CD4-positive, alpha-beta T cell treated with Interleukin-17A for 4 hours (primary cell): ENCODE results near the gene C12orf54.
"Not testable (repeated sequence)": the region's sequence is repeated elsewhere in the genome, so short reads cannot be mapped to it uniquely, and the experiment has no call there.

ENCODE experiments used
- DNase-seq: peaks from one replicate; pipeline ENCODE4 v3.0.0-alpha.2; 2020; ENCODE audit warnings: mixed read lengths

Gene C12orf54

GRCh38 chr12:48512855-48513254 lies 30.6 kb downstream of the C12orf54 start:
- DNase-seq = no peak

DNA sequence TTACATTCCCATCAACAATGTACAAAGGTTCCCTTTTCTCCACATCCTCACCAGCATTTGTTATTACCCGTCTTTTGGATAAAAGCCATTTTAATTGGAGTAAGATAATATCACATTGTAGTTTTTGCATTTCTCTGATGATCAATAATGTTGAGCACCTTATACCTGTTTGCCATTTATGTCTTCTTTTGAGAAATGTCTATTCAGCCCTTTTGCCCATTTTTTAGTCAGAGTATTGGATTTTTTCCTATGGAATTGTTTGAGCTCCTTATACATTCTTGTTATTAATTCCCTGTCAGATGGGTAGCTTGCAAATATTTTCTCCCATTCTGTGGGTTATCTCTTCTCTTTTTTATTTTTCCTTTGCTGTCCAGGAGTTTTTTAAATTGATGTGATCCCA lies 32.4 kb downstream of the C12orf54 start:
- no peak for DNase-seq

DNA sequence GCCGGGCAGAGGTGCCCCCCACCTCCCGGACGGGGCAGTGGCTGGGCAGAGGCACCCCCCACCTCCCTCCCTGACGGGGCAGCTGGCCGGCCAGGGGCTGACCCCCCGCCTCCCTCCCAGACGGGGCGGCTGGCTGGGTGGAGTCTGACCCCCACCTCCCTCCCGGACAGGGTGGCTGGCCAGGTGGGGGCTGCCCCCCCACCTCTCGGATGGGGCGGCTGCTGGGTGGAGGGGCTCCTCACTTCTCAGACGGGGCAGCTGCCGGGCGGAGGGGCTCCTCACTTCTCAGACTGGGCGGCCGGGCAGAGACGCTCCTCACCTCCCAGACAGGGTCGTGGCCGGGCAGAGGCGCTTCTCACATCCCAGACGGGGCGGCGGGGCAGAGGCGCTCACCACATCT lies 38.1 kb downstream of the C12orf54 start:
- not testable (repeated sequence) for DNase-seq

DNA sequence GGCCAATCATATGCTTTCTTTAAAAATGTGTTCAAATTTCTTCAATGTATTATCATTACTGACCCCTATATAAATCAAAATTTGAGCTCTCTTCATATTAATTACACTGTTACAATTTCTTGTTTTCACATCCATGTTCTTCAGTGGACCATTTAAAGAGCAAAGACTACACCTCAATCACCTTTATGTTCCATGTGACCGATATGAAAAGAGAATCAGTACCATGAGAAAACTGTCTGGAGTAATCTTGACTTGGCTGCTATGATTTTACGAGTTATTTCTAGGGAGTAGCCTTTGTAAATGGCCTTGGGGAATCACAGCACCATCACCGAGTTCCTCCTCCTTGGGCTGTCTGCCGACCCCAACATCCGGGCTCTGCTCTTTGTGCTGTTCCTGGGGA lies 43.0 kb downstream of the C12orf54 start, which contains the start of gene OR8S1:
OR8S1 (plus strand) TSS at position 301 of the 400 bp plus-strand sequence; CDS start at position 301, 0 bp downstream.
- no peak for DNase-seq

DNA sequence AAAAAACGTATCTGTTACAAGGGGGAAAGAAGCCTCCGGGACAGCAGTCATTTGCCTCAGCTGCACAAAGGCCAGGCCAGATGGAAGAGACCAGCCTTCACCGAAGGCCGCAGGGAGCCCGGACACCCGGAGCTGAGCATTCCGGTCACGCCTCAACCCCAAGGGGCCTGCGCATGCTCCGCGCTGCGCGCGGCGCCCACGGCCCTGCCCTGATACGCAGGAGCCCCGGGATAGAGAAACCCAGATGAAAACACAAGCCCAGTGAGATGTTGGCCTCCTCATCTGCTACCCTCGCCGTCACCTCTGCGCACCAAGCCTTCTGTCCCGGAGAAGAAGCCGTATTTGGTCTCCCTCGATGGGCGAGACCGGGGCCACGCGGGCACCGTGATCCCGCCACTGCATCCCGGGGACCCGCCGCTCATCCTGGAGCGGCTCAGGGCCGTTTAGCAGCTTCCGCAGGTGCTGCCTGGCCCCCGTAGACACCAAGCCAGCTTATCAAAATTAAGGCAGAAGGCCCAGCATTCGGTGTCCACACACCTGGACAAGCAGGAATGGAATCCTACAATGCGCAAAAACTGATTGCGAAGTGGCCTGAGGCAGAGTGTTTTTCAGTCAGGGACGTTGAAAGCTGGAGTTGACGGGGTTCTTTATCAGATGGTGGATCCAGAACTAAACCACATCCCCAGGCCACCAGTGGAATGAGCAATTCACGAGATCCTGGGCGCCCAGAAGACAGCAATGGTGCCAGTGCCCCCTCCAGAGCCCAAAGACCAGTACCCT lies 45.8 kb downstream of the C12orf54 start:
- no peak for DNase-seq

GRCh38 chr12:48532601-48533000 lies 50.3 kb downstream of the C12orf54 start:
- DNase-seq = no peak

DNA sequence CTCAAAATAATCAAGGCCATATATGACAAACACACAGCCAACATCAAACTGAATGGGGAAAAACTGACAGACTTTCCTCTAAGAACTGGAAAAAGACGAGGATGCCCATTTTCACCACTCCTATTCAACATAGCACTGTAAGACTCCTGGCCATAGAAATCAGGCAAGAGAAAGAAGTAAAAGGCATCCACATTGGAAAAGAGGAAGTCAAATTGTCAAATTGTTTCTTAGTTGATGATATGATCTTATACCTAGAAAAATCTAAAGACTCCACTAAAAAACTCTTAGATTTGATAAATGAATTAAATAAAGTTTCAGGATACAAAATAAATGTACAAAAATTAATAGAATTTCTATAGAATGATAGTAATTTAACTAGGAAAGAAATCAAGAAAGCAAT lies 54.3 kb downstream of the C12orf54 start:
- no peak for DNase-seq

GRCh38 chr12:48542300-48542928 lies 60.1 kb downstream of the C12orf54 start:
- DNase-seq = peak; percentile 47

DNA sequence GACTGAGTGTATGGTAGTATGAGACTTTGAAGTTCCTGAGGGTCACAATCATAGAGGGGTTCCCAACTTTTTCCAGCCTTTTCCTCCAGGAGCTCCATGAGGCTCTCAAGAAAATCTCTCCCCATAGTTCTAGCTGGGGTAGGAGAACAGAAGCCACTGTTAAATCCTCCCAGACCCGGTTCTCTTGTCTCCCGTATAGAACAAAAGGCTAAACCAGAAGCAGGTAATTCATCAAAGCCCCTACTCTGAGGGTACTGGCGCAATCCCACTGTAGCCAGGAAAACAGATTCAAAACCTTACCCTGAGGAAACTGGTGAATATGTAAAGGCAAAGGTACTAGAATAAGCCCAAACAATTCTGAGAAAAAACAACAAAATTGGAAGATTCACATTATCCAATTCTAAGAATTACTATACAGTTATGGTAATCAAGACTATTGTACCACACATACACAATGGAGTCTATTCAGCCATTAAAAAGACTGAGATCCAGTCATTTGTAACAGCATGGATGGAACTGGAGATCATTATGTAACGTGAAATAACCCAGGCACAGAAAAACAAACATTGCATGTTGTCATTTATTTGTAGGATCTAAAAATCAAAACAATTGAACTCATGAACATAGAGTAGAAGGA lies 63.7 kb downstream of the C12orf54 start:
- no peak for DNase-seq
